Keratinocyte (primary cell): Measurements from ENCODE around the gene SRRM5.

ENCODE experiments used
- EZH2 ChIP-seq: IDR thresholded peaks from one replicate; pipeline ENCODE4 v1.6.1; 2012; ENCODE audit warnings: inconsistent platforms, mild to moderate bottlenecking, low read length, moderate library complexity
- TF ChIP-seq, protein P1 (sequence below), 3 experiments: IDR thresholded peaks in 1 of 3; conservative IDR thresholded peaks in 1 of 3; optimal IDR thresholded peaks in 1 of 3; 2 replicates in 2 of 3; 3 replicates in 1 of 3; pipeline versions ENCODE3 to v1.5.1; 2011; ENCODE audit warnings: low read length in 3 of 3, mild to moderate bottlenecking in 3 of 3, moderate library complexity in 2 of 3, control low read depth in 1 of 3, inconsistent platforms in 1 of 3; ENCODE audit not compliant: insufficient read depth in 2 of 3; ENCODE audit errors: extremely low read depth in 1 of 3

- TF ChIP-seq, protein P1, sequence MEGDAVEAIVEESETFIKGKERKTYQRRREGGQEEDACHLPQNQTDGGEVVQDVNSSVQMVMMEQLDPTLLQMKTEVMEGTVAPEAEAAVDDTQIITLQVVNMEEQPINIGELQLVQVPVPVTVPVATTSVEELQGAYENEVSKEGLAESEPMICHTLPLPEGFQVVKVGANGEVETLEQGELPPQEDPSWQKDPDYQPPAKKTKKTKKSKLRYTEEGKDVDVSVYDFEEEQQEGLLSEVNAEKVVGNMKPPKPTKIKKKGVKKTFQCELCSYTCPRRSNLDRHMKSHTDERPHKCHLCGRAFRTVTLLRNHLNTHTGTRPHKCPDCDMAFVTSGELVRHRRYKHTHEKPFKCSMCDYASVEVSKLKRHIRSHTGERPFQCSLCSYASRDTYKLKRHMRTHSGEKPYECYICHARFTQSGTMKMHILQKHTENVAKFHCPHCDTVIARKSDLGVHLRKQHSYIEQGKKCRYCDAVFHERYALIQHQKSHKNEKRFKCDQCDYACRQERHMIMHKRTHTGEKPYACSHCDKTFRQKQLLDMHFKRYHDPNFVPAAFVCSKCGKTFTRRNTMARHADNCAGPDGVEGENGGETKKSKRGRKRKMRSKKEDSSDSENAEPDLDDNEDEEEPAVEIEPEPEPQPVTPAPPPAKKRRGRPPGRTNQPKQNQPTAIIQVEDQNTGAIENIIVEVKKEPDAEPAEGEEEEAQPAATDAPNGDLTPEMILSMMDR (optimal IDR thresholded peaks at IDR 0.05 in 1 of 3, IDR thresholded peaks at IDR 0.05 in 1 of 3, conservative IDR thresholded peaks at IDR 0.05 in 1 of 3; ENCODE audit: extremely low read depth in 1 of 3, insufficient read depth in 2 of 3, low read length in 3 of 3) = no peak
- TF ChIP-seq EZH2 = no peak
Measured at GRCh38 chr19:43586346-43586745, 25.5 kb upstream of the SRRM5 start.
